GM18502 (cell line): ENCODE results near the gene D2HGDH.
A peak's percentile ranks its signal among the peaks of the same experiment; 100 is the strongest.

ENCODE experiments used
- ATAC-seq: cut with Tn5 transposase; IDR thresholded peaks from one replicate; pipeline ENCODE4 v1.9.1; 2021; ENCODE audit warnings: mild to moderate bottlenecking; ENCODE audit not compliant: unreplicated experiment, poor library complexity

D2HGDH gene

DNA sequence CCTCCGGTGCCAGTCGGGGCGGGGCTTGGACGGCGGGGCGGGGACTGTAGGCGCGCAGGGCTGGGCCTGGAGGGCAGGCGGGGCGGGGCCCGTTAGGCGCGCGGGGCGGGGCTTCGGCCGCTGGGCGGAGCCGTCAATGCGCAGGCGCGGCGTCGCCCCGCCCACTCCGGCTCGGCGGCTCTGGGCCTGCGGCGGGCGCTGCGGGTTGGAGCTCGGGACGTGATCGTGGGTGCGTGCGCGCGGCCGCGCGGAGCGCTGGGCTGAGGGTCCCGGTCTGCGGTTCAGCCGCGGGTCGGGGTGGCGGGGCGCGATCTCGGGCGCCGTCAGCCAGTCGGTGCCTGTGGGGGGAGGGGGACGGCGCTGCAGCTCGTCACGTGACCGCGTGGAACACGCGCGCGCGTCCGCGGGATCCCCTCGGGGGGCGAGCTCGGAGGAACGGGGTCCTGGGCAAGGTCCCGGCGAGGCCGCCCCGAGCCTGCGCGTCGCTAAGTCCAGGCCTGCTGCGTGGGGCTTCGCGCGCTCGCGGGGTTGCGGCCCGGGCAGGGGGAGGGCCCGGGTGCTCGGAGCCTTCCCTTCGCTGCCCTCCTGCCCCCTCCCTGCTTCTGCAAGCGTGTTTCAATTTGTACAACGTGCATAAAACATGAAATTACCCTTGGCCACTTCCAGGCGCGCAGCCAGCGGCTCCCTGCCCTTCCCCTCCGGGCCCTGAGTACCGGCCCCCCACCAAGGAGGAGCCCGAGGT, at the start of gene D2HGDH:
TSS of gene D2HGDH (plus strand) at position 164 of the 742 bp plus-strand sequence. CDS start 595 bp downstream, outside the sequence.
- ATAC-seq: peak; percentile 83

DNA sequence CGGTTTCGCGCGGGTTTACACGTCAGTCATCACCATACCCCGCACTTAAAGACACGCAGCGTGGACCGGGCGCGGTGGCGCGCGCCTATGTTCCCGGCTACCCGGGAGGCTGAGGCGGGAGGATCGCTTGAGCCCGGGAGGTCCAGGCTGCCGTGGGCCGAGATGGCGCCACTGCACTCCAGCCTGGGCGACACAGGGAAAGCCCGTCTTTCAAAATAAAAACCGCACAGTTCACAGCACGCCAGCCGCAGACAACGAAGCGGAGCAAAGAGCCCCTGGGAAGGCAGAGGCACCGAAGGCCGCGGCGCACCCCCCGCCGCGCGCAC, 48.1 kb upstream of the D2HGDH start:
- peak; percentile 19 for ATAC-seq

DNA sequence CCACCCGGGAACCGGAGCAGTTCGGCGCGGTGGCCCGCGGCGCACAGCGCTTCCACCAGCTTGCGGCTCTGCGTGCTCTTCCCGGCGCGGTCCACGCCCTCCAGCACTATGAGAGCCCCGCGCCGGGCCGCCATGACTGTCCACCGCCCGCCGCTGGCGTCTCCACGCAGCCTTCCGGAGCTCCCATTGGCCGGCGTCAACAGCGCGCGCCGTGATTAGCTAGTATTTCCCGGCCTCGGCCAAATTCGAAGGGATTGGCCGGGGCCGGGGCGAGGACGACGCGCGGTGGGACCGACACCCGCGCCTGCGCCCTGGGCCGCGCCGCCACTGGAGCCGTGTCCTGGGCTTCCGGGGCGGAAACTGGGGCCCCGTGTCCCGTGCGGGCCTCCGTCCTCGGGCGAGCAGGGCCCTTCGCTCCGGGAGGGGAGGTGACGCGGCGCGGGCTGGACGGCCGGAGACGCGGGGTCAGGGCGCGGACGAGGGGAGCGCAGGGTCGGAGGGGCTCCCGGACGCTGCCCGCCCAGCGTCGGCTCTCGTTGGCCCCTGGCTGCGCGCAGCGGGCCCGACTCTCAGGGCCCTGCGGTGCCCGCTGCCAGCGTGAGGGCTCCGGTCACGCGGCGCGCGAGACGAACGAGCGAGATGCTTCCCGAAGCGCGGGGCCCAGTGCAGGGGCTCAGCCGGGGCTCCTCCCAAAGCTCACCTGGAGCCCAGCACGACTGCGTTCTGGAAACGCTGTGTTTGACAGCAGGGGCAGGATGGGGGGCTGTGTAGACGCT, 47.6 kb upstream of the D2HGDH start, which contains the start of gene DTYMK:
TSS of gene DTYMK (minus strand) at position 166 of the 776 bp plus-strand sequence. CDS start at position 134, 32 bp downstream.
- peak; percentile 94 for ATAC-seq

DNA sequence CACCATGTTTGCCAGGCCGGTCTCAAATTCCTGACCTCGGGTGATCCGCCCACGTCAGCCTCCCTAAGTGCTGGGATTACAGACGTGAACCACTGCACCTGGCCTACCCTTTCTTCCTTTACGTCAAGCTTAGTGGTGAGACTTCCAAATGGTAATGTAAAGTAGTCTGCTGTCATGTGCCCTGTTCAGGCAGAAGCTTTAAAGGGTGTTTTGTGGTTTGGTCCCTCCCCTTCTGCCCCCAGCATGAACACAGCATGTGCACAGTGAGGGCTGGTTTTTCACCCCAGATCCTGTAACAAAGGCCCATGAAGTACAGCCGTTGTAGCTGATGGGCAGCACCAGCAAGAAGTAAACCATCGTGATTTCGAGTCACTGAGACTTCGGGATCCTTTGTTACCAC, 45.1 kb upstream of the D2HGDH start:
- no peak for ATAC-seq

DNA sequence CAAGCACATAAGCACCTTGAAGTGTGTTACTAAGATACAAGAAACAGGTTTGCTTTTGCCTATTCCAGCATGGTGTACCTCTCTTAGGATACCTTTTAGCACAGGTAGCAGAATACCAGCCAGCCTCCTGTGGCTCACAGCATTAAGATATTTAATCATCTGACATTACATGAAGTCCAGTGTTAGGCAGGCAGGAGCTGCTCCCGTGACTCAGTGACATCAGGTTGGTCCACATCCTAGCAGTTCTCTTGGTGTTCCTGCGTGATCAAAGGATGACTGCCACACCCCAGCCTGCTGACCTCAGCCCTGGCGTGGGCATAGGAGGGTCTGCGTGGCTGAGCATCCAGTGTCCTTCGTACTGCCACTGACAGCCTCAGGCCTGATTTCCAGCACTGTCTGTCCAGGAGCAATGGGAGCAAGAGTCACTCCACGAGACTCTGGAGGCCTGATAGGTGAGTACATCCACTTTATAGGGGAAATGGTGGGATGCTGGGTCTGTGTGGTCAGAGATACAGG, 44.2 kb upstream of the D2HGDH start:
- ATAC-seq: no peak

DNA sequence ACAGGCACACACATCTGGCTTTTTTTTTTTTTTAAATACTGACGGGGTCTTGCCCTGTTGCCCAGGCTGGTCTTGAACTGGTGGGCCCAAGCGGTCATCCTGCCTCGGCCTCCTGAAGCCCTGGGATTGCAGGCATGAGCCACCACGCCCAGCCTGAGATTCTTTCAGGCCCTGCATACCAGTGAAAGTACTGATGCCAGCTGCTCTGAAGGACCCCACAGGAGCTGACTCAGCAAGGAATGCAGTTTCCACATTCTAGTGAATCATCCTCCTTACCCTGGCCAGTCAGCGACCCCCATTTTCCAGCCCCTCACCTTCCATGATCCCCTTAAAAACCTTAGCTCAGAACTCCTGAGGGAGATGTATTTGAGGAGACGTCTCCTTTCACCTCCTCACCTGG, 42.0 kb upstream of the D2HGDH start:
- no peak for ATAC-seq

DNA sequence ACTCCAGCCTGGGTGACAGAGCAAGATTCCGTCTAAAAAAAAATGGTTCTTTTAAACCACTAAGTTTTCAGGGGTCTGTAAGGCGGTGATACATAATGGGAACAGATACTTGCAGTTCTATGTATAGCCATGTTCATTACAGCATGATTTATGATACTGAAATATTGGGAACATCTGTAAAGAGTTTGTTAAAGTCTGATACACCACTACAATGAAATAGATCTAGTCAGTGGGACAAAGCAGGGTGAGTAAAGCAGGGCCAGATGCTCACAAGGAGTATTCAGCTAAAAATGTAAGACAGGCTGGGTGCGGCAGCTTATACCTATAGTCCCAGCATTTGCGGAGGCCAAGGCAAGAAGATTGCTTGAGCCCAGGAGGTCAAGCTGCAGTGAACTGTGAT, 38.8 kb upstream of the D2HGDH start:
- no peak for ATAC-seq

DNA sequence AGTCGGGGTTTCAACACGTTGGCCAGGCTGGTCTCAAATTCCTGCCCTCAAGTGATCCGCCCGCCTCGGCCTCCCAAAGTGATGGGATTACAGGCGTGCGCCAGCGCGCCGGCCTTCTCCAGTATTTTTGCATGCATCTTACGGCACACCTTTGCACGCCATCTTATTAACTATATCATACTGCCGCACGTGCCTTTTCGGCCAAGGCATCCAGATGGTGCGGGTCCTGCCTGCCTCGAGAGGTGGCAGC, 33.4 kb upstream of the D2HGDH start:
- no peak for ATAC-seq

DNA sequence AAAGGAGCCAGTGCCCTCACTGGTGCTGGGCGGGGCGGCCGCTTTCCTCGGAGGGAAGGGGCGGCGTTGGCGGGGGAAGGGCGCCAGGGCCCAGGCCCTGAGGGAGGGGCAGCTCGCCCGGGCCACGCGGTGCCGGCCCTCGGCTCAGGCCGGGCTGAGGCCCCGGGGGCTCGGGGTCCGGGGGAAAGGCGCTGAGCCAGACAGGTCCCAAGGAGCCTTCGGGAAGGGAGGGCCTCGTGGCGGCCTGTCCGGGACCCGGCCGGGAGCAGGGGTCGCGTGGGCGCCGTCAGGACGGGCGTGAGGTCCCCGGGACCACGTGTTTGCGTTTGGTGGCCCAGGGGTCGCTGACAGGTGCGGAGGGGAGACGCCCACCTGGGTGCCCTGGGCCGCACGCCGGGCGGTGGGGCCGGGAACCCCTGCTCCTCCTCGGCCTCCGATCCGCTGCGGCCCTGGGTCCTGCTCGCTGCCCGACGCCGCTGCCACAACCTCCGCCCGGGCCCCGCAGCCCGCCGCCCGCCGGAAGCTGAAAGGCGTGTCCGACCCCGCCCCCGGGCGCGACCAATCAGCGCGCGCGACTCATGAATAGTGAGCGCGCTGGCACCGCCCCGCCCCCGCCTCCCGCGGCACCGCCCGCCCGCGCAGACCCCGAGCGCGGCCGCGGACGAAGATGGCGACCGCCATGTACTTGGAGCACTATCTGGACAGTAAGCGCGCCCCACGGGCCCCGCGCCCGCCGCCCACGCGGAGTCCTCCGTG, 32.9 kb upstream of the D2HGDH start, which contains the start of gene ING5:
TSS of gene ING5 (plus strand) at position 641 of the 756 bp plus-strand sequence. CDS start at position 668, 27 bp downstream.
- ATAC-seq: peak; percentile 64

DNA sequence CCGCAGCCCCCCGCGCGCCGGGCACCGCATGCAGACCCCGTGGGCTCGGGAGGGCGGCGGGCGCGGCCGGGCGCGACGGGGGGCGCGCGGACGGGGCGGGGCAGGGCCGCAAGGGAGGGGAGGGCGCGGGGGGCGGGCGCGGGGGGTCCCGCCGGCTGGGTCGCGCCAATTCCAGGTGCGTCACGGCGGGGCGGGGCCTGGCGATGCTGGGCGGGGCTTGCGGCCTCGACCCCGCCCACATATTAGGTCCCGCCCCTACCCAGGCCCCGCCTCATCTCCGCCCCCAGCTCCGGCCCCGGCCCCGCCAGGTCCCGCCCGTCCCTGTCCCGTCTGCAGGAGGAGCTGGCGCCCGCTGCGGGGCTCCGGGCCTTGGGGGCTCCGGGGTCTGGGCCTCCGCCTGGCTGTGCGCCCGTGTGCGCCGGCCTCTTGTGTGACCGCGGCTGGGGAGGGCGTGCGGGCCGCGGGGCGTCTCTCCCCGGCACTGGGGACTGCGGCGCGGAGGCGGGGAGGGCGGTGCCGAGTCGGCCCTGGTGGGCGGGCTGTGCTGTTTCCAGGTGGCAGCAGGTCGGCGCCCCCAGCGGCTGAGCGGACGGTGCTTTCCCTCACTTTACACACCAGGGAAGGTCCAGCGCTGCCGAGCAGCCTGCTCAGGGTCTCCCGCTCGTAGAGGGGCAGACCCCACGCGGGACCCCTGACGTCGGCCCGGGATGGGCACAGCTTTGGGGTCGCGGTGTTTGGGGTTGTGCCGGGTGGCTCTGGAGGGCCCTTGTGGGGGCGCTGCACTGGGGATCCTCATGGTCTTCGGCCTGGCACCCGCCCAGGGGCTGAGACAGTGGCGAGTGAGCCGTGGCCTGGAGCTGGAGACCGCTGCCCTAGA, 32.0 kb upstream of the D2HGDH start:
- ATAC-seq: peak; percentile 70

DNA sequence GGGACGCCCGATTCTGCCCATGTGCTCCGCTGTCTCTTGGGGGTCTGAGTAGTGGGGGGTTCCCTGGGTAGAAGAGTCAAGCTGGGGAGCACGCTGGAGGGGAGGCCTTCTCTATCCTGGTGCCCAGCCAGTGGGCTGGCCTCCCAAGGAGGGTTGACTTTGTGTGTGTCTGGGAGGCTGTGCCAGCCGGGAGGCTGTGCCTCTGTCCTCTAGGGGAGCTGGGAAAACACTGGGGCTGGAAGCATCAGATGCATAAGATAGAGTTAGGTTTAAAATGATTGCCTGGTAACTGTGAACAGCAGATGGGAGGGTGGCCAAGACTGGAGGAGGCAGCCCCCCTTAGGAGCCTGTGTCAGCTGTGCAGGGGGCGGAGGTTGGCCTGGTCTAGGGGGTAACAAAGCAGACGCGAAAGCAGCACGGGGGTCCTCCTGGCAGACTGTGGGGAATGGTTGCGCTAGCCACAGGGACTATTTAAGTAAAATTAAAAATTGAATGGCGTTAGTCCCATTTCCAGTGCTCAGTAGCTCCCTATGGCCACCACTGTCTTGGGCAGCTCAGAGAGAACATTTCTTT, 31.3 kb upstream of the D2HGDH start:
- no peak for ATAC-seq

DNA sequence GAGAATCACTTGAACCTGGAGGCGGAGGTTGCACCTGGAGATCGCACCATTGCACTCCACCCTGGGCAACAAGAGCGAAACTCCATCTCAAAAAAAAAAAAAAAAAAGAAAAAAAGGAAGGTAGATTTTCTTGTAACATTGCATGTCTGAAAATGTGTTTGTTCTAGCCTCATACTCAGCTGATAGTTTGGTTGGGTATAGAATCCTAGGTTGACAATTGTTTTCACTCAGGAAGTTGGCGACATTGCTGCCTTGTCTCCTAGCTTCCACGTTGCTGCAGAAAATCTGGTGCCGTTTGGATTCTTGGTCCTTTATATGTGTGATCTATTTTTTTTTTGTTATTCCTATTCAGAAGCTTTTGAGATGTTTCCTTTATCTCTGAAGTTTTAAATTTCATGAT, 27.9 kb upstream of the D2HGDH start:
- no peak for ATAC-seq

DNA sequence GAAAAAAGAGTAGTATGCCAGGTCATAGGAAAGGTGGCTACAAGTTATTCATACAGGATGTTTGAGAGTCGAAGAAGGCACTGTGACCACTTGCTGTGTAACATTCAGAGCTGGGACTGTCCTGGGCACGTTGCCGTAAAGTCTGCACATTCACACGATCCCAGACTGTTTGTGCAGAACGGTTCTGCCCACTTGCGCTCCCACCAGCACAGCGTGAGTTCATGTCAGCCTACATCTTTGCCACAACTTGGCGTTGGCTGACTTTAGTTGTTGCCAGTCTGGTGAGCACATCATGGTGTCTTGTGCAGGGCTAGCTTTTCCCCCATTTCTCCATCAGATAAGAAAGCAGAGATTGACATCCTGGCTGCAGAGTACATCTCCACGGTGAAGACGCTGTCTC, 25.6 kb upstream of the D2HGDH start:
- ATAC-seq: no peak

DNA sequence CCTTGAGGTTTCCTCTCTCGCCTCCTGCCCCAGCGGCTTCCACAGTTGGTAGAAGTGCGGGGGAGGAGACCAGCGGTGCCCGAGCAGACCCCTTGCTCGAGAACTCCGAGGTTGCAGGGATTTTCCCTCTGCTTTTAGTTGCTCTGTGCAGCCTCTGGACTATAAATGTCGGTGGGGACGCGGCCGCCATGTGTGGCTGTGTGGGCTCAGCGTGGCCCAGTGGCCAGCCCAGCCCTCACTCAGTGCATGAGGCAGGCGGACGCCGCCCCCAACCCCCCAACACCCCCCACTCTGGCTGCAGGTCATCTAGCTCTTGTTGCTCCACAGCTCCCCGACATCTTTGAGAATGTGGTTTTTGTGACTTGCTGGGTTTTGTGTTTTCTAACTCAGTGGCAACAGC, 15.3 kb upstream of the D2HGDH start:
- ATAC-seq: no peak

DNA sequence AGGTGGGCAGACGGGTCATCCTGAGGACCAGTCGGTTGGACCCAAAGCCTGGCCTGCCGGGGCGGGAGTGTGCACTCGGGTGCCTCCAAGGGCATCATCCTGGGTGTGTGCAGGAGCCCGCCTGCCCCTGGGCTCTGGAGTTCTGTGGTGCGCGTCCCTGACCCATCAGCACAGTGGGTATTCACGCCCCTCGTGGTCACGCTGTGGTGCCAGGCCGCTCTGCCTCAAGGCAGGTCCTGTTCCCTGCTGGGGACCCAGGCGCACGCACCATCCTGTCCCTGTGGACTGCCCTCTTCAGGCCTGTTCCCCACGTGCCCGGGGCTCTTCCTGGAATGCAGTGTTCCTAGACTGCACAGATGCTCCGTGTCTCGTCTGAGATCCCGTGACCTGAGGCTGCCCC, 14.3 kb upstream of the D2HGDH start:
- ATAC-seq: no peak

DNA sequence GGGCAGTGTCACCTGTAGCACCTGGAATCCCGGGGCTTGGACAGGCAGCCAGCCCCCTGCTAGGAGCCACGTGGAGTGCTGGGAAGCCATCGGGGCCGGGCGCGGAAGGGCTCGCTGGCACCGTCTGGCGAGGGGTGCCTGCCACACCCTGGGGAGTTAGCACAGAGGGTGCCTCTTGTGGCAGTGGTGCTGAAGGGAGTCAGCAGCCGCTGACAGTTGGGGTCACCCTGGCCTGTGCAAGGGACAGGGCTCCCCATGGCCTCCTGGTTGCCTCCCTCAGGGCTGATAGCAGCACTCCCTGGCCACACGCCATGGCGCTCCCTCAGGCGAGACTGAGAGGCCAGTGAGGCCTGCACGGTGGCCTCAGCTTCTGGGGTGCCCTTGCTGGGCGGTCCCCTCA, 13.9 kb upstream of the D2HGDH start:
- no peak for ATAC-seq

DNA sequence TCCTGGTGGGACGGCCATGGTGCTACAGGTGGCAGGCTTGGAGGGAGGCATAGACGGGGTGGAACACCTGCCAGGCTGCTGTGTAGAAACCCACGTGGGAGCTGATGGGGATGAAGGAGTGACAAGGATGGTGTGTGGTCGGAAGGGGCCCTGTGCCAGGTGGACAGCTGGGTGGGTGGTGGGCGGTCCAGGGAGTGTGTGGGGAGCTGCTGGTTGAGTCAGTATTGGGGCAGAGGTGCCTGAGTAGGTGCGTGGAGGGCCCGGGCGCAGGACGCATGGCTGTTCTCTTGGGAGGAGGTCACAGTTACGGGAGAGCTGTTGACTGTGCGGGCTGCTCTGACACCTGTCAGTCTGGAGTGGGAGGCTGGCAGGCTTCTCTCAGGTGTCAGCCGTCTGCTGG, 12.6 kb upstream of the D2HGDH start:
- ATAC-seq: no peak

DNA sequence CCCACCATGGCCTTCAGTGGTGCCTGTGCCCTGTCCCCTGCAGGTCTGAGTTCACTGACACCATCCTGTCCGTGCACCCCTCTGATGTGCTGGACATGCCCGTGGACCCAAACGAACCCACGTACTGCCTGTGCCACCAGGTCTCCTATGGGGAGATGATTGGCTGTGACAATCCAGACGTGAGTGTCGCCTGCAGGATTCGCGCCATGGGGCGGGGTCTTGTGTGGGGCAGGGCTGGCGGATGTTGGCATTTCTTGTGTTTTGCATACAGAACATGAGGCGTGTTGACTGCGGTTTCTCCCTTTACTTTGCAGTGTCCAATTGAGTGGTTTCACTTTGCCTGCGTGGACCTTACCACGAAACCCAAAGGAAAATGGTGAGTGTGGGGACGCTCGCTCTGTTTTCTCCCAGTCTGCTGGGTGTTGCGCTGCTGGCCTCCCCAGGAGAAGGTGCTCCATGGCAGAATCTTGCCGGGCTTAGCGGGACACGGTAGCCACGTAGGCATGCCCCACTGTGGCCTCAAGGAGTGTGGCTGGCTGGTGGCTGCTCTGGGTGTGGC, 11.5 kb upstream of the D2HGDH start:
- no peak for ATAC-seq

DNA sequence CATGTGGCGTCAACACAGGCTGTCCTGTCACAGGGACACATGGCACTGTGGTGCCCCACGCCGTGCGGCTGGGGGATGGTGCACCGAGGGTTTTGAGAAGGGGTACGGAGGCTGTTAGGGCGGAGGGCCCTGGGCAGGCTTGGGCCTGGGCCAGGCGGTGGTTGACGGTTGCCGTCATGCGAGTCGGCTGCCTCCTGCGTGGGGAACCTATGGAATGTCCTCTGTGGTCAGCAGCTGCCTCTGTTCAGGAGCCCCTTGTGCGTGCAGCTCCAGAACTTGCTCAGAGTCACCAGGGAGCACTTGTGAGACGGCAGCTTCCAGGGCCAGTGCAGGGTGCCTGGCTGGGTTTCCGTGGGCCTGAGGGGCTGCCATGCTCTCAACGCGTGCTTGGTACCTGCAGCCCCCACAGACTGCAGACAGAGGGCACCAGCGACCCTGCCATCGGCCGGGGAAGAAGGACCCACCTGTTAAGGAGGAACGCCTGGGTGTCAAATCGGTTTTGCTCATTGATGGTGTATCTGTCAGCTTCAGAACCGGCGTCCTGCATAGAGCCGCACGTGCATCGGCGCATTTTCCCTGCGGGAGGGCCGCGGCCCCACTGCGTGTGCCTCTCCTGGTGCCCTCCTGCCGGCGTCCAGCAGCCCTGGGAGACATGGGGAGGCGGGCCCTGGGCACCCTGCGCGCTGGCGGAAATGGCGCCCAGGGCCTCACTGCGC, 10.0 kb upstream of the D2HGDH start:
- no peak for ATAC-seq
